Measurements from ENCODE around the gene SPDYE2.
"Not testable (repeated sequence)": the region's sequence is repeated elsewhere in the genome, so short reads cannot be mapped to it uniquely, and the experiment has no call there.

DNA sequence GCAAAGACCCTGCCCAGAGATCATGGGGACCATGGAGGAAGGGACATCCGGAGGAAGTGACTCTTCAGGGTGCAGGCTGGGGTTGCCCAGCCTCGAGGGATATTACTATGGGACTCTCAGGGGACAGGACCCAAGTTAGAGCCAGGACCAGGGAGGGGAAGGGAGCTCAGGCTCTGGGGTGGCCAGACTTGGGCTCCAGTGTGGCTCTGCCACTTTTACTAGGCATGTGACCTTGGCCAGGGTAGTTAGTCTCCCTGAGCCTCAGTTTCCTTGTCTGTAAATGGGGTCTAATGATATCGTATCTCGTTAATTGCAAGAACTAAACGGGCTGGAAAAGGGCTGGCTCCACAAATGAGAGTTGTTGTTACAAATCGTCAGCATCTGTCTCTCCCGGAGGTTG lies 59.4 kb downstream of the SPDYE2 start:
- TF ChIP-seq, protein P1, sequence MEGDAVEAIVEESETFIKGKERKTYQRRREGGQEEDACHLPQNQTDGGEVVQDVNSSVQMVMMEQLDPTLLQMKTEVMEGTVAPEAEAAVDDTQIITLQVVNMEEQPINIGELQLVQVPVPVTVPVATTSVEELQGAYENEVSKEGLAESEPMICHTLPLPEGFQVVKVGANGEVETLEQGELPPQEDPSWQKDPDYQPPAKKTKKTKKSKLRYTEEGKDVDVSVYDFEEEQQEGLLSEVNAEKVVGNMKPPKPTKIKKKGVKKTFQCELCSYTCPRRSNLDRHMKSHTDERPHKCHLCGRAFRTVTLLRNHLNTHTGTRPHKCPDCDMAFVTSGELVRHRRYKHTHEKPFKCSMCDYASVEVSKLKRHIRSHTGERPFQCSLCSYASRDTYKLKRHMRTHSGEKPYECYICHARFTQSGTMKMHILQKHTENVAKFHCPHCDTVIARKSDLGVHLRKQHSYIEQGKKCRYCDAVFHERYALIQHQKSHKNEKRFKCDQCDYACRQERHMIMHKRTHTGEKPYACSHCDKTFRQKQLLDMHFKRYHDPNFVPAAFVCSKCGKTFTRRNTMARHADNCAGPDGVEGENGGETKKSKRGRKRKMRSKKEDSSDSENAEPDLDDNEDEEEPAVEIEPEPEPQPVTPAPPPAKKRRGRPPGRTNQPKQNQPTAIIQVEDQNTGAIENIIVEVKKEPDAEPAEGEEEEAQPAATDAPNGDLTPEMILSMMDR (IDR thresholded peaks at IDR 0.05), result not testable (repeated sequence)
- TF ChIP-seq POLR2AphosphoS5, POLR2A (IDR thresholded peaks at IDR 0.05): not testable (repeated sequence)
